Measurements from ENCODE around the gene RAB1A.
"Not testable (repeated sequence)": the region's sequence is repeated elsewhere in the genome, so short reads cannot be mapped to it uniquely, and the experiment has no call there.

RAB1A gene

DNA sequence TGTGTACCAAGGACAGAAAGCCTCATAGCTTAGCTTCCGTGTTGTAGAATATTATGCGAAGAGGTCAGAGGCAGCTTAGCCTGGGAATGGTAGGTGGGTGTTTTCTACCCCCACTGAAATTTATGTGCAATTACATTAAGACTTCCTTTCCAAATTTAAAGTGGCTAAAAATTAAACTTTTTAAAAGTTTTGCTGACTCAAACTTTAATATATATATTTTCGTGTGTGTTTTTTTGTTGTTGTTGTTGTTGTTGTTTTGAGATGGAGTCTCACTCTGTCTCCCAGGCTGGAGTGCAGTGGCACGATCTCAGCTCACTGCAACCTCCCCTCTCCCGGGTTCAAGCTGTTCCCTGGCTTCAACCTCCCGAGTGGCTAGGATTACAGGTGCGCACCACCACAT is 4.3 kb upstream of the RAB1A start:
- no peak for DNase-seq

- DNase-seq: no peak
Observed at GRCh38 chr2:65133626-65134025, 3.7 kb upstream of the RAB1A start.

DNA sequence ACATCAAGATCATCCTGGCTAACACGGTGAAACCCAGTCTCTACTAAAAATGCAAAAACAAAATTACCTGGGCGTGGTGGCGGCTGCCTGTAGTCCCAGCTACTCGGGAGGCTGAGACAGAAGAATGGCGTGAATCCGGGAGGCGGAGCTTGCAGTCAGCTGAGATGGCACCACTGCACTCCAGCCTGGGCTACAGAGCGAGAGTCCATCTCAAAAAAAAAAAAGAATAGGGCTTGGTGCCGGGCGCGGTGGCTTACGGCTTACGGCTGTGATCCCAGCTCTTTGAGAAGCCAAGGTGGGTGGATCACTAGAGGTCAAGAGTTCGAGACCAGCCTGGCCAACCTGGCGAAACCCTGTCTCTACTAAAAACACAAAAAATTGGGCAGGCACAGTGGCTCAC is 3.0 kb upstream of the RAB1A start:
- DNase-seq: not testable (repeated sequence)

GRCh38 chr2:65130664-65131175 is 814 bp upstream of the RAB1A start:
- DNase-seq: no peak

DNA sequence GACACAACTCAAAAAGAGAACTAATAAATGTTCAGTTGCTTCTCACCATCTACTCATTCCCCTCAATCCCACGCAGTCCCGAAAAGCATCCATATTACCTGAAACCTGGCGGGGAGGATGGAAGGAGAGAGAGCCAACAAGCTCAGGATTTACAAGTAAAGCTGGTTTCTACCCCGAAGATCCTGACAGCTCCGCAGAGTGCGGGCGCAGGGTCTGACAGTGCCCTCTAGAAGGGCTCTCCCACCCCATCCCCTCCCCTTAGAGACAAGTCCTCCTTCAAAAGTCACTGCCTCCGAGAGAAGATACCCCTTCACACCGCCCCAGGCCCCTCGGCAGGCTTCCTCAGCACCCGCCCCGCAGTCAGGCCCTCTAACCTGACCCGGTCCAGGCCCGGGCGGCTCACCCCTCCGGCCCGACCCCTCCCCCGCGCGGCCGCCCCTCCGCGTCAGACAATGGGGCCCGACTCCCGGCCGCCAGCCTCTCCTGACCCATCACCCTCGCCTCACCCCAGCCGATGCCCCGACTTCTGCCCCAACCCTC is 550 bp downstream of the RAB1A start:
- DNase-seq: peak; percentile 24

DNA sequence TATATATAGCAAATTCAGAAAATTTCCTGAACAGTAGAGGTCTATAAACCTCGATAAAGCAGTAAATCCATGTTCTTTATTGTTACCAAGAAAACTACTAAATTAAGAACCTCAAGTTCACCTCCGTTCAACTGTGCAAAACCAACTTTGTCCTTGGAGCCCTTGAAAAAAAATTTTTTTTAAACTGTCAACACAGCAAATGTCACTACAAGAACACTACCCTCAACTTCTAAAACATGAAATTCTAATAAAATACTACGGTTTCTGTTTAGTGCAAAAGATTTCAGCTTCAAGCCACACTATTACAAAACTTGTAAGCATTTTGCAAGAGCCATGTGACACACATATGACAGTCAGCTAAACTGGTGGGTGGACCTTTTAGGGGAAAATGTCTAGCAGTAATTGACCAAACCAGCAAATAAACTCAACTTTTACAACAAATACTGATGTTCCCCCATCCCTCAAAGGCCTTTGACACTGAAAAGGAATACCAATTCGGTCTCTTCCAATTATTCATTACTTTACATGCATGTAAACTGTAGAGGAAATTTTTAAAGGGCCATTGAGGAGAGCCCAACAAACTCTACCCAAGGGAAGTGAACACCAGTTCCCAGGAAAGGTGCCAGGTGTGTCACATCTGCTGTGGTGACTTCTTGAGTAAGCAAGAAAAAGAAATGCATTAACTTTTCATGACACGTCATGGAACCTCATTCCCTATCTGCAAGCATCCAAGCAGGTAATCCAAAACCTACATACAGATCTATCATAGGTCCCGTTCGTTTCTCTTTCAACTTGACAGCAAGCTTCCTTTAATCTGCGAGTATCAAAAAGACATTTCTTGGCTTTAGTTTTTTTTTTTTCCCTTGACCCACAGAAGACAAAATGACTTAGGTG is 1.4 kb downstream of the RAB1A start:
- DNase-seq: peak; percentile 33

DNA sequence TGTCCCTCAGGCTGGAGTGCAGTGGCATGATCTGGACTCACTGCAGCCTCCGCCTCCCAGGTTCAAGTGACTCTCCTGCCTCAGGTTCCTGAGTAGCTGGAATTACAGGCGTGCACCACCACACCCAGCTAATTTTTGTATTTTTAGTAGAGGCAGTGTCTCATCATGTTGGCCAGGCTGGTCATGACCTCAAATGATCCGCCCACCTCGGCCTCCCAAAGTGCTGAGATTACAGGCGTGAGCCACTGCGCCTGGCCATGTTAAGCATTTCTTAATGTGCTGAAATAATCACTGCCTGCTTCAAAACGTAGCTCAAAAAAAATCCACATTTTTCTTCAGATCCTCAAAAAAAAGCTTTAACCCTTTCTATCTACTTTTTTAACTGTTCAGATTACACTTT is 4.4 kb downstream of the RAB1A start:
- peak; percentile 8 for DNase-seq

GRCh38 chr2:65122313-65122712 is 7.6 kb downstream of the RAB1A start:
- no peak for DNase-seq

- DNase-seq: no peak
Observed at GRCh38 chr2:65120990-65121693, 8.8 kb downstream of the RAB1A start.

DNA sequence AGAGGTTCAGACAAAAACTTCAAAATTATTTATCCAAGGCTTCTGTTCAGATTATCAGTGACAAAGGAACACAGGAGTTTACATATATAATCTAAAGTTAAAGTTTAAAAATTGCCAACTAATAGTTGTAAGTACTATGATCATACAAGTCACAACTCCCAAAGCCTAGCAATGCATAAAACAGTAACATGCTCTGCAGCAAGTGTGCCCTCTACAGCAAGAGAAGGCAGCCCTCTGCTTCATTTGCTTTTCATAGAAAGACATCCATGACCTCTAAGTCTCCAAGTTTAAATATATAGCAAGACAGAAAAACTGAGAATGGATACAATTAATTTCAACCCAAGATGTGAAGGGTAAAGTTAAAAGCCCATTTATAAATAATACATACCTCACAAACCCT is 13.3 kb downstream of the RAB1A start:
- no peak for DNase-seq

DNA sequence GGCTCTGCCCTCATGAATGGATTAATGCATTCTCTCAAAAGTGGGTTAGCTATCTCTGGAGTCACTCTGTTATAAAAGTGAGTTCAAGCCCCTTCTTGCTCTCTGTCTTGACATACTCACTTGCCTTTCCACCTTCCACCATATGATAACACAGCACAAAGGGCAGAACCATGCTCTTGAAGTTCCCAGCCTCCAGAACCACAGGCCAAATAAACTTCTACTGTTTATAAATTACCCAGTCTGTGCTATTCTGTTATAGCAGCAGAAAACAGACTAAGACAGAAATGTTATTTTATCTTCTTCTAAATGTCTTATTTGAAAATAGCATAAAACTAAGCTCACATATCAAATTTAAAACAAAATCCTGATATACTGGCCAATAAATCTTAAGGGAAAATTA is 15.0 kb downstream of the RAB1A start:
- no peak for DNase-seq

DNA sequence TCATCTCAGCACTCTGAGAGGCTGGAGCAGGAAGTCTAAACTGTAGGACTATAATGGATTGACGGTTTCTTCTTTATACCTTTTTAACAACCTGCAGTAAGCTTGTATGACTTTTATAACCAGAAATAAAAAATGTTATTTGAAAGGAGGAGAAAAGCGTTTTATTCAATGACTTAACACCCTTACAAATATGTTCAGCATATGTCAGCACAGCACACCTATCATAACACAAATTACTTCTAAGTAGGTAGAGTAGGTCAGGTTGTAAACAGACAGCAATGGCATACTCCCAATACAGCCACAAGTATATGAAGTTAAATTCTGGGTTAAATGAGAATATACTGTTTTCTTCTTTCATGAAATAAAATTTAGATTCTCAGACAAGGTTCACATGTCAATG is 16.1 kb downstream of the RAB1A start:
- no peak for DNase-seq

- no peak for DNase-seq
Observed at GRCh38 chr2:65113229-65113628, 16.7 kb downstream of the RAB1A start.

DNA sequence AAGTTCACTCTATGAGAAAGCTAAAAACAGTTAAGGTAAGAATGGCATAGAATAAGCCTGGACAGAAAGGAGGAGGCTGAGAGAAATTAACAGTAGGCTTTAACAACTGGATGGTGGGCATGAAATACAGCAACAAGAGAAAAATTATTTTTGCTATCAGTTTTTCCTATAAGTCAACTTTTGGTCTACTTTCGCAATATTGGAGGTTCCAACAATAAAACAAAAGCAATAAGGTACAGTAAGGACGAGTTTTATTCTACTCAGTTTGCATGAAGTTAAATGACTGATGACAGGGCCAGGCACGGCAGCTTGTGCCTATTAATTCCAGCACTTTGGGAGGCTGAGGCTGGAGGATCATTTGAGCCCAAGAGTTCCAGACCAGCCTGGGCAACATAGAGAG is 17.3 kb downstream of the RAB1A start:
- no peak for DNase-seq

- no peak for DNase-seq
Observed at GRCh38 chr2:65108780-65109179, 21.1 kb downstream of the RAB1A start.

DNA sequence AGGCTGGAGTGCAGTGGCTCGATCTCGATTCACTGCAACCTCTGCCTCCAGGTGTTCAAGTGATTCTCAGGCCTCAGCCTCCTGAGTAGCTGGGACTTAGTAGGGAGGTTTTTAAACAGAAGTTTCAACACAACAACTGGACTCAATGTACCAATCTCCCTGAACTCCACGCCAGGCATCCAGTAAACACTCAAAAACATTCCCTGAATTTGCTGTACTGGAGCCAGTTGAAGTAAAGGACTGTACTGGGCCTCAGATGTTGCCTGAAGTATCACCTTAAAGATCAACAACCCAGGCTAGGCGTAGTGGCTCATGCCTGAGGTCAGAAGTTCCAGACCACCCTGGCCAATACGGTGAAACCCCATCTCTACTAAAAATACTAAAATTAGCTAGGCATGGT is 22.4 kb downstream of the RAB1A start:
- DNase-seq: no peak

- DNase-seq: no peak
Observed at GRCh38 chr2:65103013-65103715, 26.7 kb downstream of the RAB1A start.

- DNase-seq: no peak
Observed at GRCh38 chr2:65101071-65101470, 28.8 kb downstream of the RAB1A start.

- DNase-seq: no peak
Observed at GRCh38 chr2:65098741-65099140, 31.2 kb downstream of the RAB1A start.

GRCh38 chr2:65097844-65098243 is 32.1 kb downstream of the RAB1A start:
- DNase-seq: no peak

- no peak for DNase-seq
Observed at GRCh38 chr2:65096948-65097347, 33.0 kb downstream of the RAB1A start.

GRCh38 chr2:65093211-65093610 is 36.7 kb downstream of the RAB1A start:
- DNase-seq: no peak

DNA sequence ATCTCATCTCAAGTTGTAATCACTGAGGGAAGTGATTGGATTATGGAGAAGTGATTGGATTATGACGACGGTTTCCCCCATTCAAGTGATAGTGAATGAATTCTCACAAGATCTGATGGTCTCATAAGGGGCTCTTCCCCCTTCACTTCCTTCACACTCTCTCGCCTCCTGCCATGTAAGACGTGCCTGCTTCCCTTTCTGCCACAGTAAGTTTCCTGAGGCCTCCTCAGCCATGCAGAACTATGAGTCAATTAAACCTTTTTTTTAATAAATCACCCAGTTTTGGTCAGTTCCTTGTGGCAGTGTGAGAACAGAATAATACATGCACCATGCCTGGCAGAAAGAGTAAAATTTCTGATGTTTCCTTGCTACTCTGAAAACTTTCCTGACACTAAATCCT is 37.1 kb downstream of the RAB1A start:
- DNase-seq: no peak

Data from stimulated activated CD4-positive, alpha-beta T cell treated with anti-CD3 and anti-CD28 coated beads, Interleukin-1b, Interleukin-23, amount 100 ng/mL, for 48 hours (primary cell).